GM19239 (cell line): ENCODE results near the gene DNMT3A.

ENCODE experiments used
- DNase-seq: peaks from one replicate; pipeline ENCODE4 v3.0.0; 2011; ENCODE audit warnings: low spot score; ENCODE audit not compliant: insufficient read length
- FAIRE-seq: peaks from 2 replicates; lab custom pipeline; 2011; peaks lifted over from hg19 to GRCh38; lab: Jason Lieb, UNC

The DNMT3A gene

DNA sequence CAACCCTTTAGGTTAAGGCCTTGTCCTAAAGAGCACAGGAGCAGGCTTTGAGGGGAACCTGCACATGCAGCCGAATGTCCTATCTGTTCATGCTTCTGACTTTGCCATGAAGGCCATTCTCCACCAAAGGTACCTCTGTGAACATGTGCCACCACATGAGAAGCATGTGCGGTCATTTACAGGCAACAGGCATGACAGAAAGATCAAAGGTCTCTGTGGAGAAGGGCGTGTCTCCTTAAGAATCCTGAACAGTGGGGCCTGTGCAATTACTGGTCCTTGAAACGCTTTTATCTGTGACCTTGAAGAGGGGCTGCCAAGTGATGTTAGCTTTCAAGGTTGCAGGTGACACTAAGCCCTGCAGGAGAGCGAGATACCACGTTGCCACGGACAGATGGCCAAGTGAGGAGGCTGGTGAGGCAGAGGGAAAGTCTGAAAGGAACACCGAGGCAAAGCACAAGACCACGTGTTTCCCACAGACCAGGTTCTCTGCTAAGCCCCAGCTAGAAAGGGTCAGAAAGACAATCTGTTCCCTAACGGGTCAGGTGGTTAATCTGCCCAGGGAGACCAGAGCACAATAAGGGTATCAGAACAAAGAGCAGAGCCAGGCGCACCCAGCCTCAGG is 153.9 kb downstream of the DNMT3A start:
- DNase-seq: no peak
- FAIRE-seq: no peak

DNA sequence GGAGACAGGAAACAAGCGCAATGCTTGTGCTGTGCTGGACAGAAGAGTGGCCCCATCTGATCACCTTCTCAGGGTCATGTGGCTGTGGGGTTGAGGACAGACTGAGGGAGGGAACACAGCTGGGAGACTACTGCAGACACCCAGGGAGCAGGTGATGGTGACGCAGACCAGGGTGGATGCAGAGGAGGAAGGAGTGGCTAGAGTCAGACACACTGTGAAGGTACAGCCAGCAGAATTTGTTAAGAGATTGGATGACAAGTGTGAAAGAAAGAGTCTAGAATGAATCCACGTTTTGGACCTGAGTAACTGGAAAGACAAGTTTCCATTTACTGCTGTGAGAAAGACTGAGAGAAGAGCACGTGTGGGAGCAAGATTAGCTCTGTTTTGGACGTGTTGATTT is 157.5 kb downstream of the DNMT3A start:
- DNase-seq (no peak), FAIRE-seq (no peak)

DNA sequence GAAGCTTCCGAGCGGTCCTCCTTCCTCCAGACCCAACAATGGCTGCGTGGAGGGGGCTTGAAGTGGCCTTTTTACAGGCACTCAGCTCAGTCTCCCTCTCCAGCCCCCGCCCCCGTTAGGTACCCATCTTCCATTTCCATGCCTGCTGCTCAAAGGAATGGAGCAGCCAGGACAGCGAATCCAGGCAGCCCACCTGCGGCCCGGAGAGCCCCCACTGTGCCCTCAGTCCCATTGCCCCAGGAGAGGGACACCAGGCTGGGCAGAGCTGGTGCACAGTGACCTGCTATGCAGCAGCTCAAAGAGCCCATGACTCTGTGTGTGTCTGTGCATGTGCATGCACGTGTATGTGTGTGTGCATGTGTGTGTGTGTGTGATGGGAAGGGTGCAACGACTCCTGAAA is 162.7 kb downstream of the DNMT3A start:
- DNase-seq: no peak
- FAIRE-seq: no peak
